Measurements from ENCODE around the gene IL1RAPL1.

DNA sequence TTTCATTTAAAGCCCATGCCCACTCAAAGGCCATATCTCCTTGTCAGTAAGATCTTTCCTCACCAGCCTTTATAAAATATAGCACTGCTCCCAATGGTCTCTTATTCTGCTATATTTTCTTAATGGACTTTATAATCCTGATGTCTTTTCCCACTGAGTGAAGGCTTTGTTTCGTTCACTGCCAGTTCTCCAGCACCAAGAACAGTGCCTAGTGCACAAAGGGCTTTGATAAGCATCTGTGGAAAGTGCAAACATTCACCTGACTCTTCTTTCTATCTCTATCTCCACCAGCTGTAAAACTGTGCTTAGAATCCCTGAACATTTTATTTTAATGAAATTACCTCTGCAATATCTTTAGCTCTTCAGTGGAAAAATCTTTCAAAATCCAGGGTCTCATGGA, 1054.2 kb downstream of the IL1RAPL1 start:
- TF ChIP-seq JUND (IDR thresholded peaks at IDR 0.05; ENCODE audit: borderline replicate concordance, low read depth, low read length) (no peak), JUND (tag; IDR thresholded peaks at IDR 0.05; ENCODE audit: borderline replicate concordance, low read depth, low read length) (no peak), EP300 (IDR thresholded peaks at IDR 0.05; ENCODE audit: low read length) (no peak), ZNF274 (IDR thresholded peaks at IDR 0.05; ENCODE audit: borderline replicate concordance, low read depth, low read length) (no peak), ZNF232 (CRISPR knock-in tag; IDR thresholded peaks at IDR 0.05) (no peak), BDP1 (IDR thresholded peaks at IDR 0.05; ENCODE audit: insufficient read depth, insufficient read length) (no peak)
- TF ChIP-seq, protein P1, sequence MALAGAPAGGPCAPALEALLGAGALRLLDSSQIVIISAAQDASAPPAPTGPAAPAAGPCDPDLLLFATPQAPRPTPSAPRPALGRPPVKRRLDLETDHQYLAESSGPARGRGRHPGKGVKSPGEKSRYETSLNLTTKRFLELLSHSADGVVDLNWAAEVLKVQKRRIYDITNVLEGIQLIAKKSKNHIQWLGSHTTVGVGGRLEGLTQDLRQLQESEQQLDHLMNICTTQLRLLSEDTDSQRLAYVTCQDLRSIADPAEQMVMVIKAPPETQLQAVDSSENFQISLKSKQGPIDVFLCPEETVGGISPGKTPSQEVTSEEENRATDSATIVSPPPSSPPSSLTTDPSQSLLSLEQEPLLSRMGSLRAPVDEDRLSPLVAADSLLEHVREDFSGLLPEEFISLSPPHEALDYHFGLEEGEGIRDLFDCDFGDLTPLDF (CRISPR knock-in tag; IDR thresholded peaks at IDR 0.05): no peak
- TF ChIP-seq, protein P2, sequence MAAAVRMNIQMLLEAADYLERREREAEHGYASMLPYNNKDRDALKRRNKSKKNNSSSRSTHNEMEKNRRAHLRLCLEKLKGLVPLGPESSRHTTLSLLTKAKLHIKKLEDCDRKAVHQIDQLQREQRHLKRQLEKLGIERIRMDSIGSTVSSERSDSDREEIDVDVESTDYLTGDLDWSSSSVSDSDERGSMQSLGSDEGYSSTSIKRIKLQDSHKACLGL (CRISPR knock-in tag; IDR thresholded peaks at IDR 0.05; ENCODE audit: borderline replicate concordance, poor library complexity, severe bottlenecking): no peak

All from K562 (cell line).